ENCODE results near the gene SLC26A6. TPM values are rescaled to one million over a fixed set of nuclear protein-coding genes. Genes with fewer than 3 reads are reported as not detected.

The SLC26A6 gene
- polyA plus RNA-seq, 1 donor (not counting 4 experiments of a cell fraction or from before 2014, with no cell fraction given): 24.9 TPM

- dilution Hi-C loops (cut with MboI; ENCODE audit: extremely low pct_ligation_motif_present, low sequenced_read_pairs): no loop called here
These were observed 13.1 kb upstream of the SLC26A6 start for GRCh38 chr3:48648188-48648850.

DNA sequence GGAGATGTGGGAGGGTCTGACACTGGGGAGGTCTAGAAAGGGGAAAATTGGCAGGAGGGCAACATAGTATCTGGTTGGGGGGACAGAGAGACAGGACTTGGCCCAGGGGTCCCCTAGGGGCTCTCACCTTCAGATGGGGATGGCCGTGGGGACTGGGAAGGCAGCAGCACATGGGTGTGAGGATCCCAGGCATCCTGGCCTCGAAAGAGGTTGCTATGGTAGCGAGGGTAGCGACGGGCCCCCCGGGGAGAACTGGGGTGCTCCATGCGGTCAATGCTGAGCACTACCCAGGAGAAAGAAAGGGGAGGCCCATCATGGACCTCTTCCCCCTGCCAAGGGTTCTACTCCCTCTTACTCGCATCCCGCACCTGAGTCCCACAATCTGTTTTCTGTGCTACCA is 12.5 kb upstream of the SLC26A6 start:
- FAIRE-seq: no peak
- no peaks in the 10 kb centered on the region for H3K79me2 ChIP-seq (ENCODE audit: control insufficient read depth, insufficient read depth, low read length)
- no peak for DNase-seq (ENCODE audit: low read depth, low spot score)
- no peak overlapping the region for H3K9ac ChIP-seq (ENCODE audit: control insufficient read depth, extremely low read depth, insufficient read depth, low read length)
- peaks cover 4% of the 10 kb centered on the region for H3K27me3 ChIP-seq (ENCODE audit: control insufficient read depth, extremely low read depth, insufficient read depth, low read length)
- no peak overlapping the region for H2AFZ ChIP-seq (ENCODE audit: control insufficient read depth, low read length)
- H3K4me3 ChIP-seq (ENCODE audit: control insufficient read depth in 2 of 3, extremely low read depth in 1 of 3, insufficient read depth in 2 of 3, low read depth in 1 of 3, low read length in 3 of 3): no peak overlapping the region
- H3K27ac ChIP-seq (ENCODE audit: control insufficient read depth, insufficient read depth, low read length): no peak overlapping the region
- dilution Hi-C loops (cut with MboI; ENCODE audit: extremely low pct_ligation_motif_present, low sequenced_read_pairs): no loop called here
- no peaks in the 10 kb centered on the region for H3K9me1 ChIP-seq (ENCODE audit: control insufficient read depth, extremely low read depth, insufficient read depth, low read length)
- TF ChIP-seq EZH2 (IDR thresholded peaks at IDR 0.05; ENCODE audit: low read length) (no peak), CTCF (optimal IDR thresholded peaks at IDR 0.05 in 1 of 3, IDR thresholded peaks at IDR 0.05 in 1 of 3, conservative IDR thresholded peaks at IDR 0.05 in 1 of 3; ENCODE audit: extremely low read depth in 1 of 3, insufficient read depth in 2 of 3, low read length in 3 of 3) (no peak)
- no peaks in the 10 kb centered on the region for H4K20me1 ChIP-seq (ENCODE audit: control insufficient read depth, extremely low read depth, insufficient read depth, low read length)
- H3K36me3 ChIP-seq (ENCODE audit: control insufficient read depth in 2 of 2, extremely low read depth in 1 of 2, insufficient read depth in 2 of 2, low read length in 2 of 2): no peaks in the 10 kb centered on the region
- H3K9me3 ChIP-seq (ENCODE audit: control insufficient read depth, low read depth, low read length): no peaks in the 10 kb centered on the region
- H3K4me1 ChIP-seq (ENCODE audit: control insufficient read depth, extremely low read depth, insufficient read depth, low read length): no peaks in the 10 kb centered on the region
- no peak overlapping the region for H3K4me2 ChIP-seq (ENCODE audit: control insufficient read depth, extremely low read depth, insufficient read depth, low read depth, low read length)

More at GRCh38 chr3:48648188-48648850, 13.1 kb upstream of the SLC26A6 start:
- Histone ChIP-seq H3K79me2 (ENCODE audit: control insufficient read depth, insufficient read depth, low read length) (no peaks in the 10 kb centered on the region), H3K9ac (ENCODE audit: control insufficient read depth, extremely low read depth, insufficient read depth, low read length) (no peak overlapping the region), H3K9me1 (ENCODE audit: control insufficient read depth, extremely low read depth, insufficient read depth, low read length) (no peaks in the 10 kb centered on the region), H3K9me3 (ENCODE audit: control insufficient read depth, low read depth, low read length) (no peaks in the 10 kb centered on the region), H3K4me1 (ENCODE audit: control insufficient read depth, extremely low read depth, insufficient read depth, low read length) (no peaks in the 10 kb centered on the region), H3K36me3 (ENCODE audit: control insufficient read depth in 2 of 2, extremely low read depth in 1 of 2, insufficient read depth in 2 of 2, low read length in 2 of 2) (no peaks in the 10 kb centered on the region), H3K27me3 (ENCODE audit: control insufficient read depth, extremely low read depth, insufficient read depth, low read length) (peaks cover 4% of the 10 kb centered on the region), H4K20me1 (ENCODE audit: control insufficient read depth, extremely low read depth, insufficient read depth, low read length) (no peaks in the 10 kb centered on the region), H2AFZ (ENCODE audit: control insufficient read depth, low read length) (no peak overlapping the region), H3K27ac (ENCODE audit: control insufficient read depth, insufficient read depth, low read length) (no peak overlapping the region), H3K4me2 (ENCODE audit: control insufficient read depth, extremely low read depth, insufficient read depth, low read depth, low read length) (no peak overlapping the region), H3K4me3 (ENCODE audit: control insufficient read depth in 2 of 3, extremely low read depth in 1 of 3, insufficient read depth in 2 of 3, low read depth in 1 of 3, low read length in 3 of 3) (no peak overlapping the region)
- DNase-seq (ENCODE audit: low read depth, low spot score) (no peak), FAIRE-seq (no peak)
- no peak for TF ChIP-seq EZH2 (IDR thresholded peaks at IDR 0.05; ENCODE audit: low read length)
- TF ChIP-seq CTCF (optimal IDR thresholded peaks at IDR 0.05 in 1 of 3, IDR thresholded peaks at IDR 0.05 in 1 of 3, conservative IDR thresholded peaks at IDR 0.05 in 1 of 3; ENCODE audit: extremely low read depth in 1 of 3, insufficient read depth in 2 of 3, low read length in 3 of 3): no peak

All from keratinocyte (primary cell).